ENCODE measurements around the gene SPATA16.

GRCh38 chr3:173043757-173044156, 97.3 kb downstream of the SPATA16 start:
- TF ChIP-seq CTCF (conservative IDR thresholded peaks at IDR 0.05 in 1 of 2, IDR thresholded peaks at IDR 0.05 in 1 of 2; ENCODE audit: extremely low read depth in 1 of 2, insufficient read depth in 1 of 2, low read depth in 1 of 2, low read length in 2 of 2) (no peak), EZH2 (IDR thresholded peaks at IDR 0.05; ENCODE audit: borderline replicate concordance, low read length) (no peak)

All from mammary epithelial cell (primary cell).